ENCODE results near the gene PDPK1.
"Not testable (repeated sequence)": the region's sequence is repeated elsewhere in the genome, so short reads cannot be mapped to it uniquely, and the experiment has no call there.

PDPK1 gene

DNA sequence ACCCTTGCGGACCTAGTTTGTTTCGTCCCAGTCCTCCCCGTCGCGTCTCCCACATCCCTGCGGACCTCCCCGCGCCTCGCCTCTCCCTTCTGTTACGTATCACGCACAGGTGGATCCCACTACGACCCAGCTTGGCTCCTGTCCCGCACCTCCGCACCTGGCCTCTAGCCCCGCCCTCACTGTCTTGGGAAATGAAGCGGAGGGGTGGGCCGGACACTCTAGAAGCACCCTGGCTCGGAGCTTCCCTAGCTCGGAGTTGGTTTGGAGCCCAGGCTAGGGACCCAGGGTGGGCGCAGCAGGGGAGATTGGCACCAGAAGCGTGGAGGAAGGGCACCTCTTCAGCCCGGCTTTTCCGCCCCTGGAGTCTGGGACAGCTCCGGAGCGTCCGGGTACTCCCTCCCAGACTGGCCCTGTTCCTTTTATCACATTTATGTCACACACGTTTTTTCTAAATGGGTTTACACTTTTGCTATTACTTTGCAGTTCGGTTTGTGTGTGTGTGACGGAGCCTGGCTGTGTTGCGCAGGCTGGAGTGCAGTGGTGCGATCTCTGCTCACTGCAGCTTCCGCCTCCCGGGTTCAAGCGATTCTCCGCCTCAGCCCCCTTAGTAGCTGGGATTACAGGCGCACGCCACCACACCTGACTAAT lies 5.2 kb upstream of the PDPK1 start:
- TF ChIP-seq, protein P1, sequence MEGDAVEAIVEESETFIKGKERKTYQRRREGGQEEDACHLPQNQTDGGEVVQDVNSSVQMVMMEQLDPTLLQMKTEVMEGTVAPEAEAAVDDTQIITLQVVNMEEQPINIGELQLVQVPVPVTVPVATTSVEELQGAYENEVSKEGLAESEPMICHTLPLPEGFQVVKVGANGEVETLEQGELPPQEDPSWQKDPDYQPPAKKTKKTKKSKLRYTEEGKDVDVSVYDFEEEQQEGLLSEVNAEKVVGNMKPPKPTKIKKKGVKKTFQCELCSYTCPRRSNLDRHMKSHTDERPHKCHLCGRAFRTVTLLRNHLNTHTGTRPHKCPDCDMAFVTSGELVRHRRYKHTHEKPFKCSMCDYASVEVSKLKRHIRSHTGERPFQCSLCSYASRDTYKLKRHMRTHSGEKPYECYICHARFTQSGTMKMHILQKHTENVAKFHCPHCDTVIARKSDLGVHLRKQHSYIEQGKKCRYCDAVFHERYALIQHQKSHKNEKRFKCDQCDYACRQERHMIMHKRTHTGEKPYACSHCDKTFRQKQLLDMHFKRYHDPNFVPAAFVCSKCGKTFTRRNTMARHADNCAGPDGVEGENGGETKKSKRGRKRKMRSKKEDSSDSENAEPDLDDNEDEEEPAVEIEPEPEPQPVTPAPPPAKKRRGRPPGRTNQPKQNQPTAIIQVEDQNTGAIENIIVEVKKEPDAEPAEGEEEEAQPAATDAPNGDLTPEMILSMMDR (IDR thresholded peaks at IDR 0.05; ENCODE audit: control extremely low read depth, extremely low read depth, low read depth, missing control alignments) = no peak
- DNase-seq (ENCODE audit: extremely low spot score) = no peak
- ChIA-PET CTCF (interaction anchor here (1.3 kb wide), 1 partner anchor 13 kb away, joined by 3 read pairs; no protein-coding TSS in a partner anchor), POLR2A (interaction anchor here (0.6 to 1.3 kb wide), 6 partner anchors 10 to 1811 kb away, joined by 3 to 6 read pairs (median 4); partner anchors contain the start of gene AMDHD2)

DNA sequence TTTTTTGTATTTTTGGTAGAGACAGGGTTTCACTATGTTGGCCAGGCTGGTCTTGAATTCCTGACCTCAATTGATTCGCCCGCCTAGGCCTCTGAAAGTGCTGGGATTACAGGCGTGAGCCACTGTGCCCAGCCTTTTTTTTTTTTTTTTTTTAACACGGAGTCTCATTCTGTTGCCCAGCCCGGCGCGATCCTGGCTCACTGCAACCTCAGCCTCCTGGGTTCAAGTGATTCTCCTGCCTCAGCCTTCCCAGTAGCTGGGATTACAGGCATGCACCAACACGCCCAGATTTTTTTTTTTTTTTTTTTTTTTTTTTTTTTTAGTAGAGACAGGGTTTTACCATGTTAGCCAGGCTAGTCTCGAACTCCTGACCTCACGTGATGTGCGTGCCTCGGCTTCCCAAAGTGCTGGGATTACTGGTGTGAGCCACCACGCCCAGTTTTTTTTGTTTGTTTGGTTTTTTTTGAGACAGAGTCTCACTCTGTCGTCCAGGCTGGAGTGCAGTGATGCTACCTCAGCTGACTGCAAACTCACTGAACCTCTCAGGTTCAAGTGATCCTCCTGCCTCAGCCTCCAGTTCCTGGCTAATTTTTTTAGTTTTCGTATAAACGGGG lies 4.6 kb upstream of the PDPK1 start:
- POLR2A ChIA-PET = interaction anchor here (0.6 to 1.3 kb wide), 4 partner anchors 11 to 1810 kb away, joined by 3 to 6 read pairs (median 5); partner anchors contain the start of gene AMDHD2
- DNase-seq (ENCODE audit: extremely low spot score) = not testable (repeated sequence)
- CTCF ChIA-PET = interaction anchor here (1.3 kb wide), 1 partner anchor 12 kb away, joined by 3 read pairs; no protein-coding TSS in a partner anchor

DNA sequence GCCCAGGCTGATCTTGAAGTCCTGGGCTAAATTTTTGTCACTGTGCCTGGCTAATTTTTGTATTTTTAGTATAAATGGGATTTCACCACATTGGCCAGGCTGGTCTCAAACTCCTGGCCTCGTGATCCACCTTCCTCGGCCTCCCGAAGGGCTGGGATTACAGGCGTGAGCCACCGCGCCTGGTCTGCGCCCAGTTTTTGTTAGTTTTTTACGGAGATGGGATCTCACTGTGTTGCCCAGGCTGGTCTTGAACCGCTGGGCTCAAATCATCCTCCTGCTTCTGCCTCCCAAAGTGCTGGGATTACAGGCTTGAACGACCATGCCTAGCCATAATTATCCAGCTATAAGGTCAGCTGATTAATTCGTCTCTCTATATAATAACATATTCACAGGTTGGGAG lies 3.9 kb upstream of the PDPK1 start:
- POLR2A ChIA-PET = no interaction called here
- CTCF ChIA-PET = no interaction called here
- DNase-seq (ENCODE audit: extremely low spot score) = no peak
- TF ChIP-seq, protein P1 (IDR thresholded peaks at IDR 0.05; ENCODE audit: control extremely low read depth, extremely low read depth, low read depth, missing control alignments) = no peak

DNA sequence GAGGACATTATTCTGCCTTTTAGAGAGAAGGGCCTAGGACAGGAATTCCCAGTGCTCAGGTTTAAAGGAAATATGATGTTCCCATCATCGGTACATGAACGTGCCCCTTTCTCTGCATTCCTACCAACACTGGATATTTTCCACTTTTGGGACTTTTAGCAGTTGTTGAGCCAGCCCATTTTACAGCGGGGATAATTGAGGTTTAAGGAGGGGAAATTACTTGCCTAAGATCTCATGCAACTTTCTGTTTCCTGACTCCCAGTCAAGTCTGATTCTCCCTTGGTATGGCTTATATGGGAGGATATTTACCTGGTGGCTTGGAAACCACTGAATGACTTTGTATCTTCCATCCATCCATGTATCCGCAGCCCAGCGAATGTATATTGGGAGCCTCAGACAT lies 3.5 kb upstream of the PDPK1 start:
- DNase-seq (ENCODE audit: extremely low spot score); POLR2A ChIA-PET; CTCF ChIA-PET: not testable (repeated sequence)

DNA sequence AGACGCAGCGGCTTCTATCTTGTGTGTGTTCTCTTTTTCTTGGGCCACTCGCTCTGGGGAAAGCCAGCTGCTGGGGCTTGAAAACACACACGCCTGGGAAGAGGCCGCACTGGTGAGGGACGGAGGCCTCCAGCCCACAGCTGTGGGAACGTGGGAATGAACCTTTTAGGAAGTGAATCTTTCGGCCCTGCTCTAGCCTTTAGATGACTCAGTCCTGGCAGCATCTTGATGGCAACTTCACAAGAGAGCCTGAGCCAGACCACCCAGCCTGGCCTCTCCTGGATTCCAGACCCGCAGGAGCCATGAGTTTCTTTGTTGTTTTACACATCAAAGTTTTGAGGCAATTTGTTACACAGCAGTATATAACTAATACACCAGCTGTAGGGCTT lies 2.2 kb upstream of the PDPK1 start:
- no peak for DNase-seq (ENCODE audit: extremely low spot score)
- TF ChIP-seq, protein P1 (IDR thresholded peaks at IDR 0.05; ENCODE audit: control extremely low read depth, extremely low read depth, low read depth, missing control alignments) = no peak
- ChIA-PET POLR2A (no interaction called here), CTCF (no interaction called here)

DNA sequence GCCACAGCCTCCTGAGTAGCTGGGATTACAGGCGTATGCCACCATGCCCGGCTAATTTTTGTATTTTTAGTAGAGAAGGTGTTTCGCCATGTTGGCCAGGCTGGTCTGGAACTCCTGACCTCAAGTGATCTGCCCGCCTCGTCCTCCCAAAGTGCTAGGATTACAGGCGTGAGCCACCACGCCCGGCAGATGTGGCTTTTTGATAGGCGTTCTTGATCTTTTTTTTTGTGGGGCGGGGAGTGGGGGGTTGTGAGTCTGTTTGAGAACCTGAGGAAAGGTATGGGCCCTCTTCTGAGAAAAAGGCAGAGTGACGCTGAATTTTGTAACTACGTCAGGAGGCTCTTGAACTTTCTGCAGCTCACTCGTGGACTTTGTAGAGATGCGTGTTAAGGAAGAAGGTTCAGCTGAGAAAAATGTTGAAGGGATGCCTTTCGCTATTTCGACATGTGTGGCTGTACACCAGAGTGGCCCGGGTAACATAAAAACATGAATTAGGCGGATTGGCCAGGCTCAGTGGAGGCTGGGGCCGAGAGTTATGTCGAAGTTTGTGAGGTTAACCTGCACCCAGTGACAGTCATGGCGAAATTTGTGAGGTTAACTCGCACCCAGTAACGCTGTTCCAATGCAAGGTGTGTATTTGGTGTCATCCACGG lies 1.5 kb downstream of the PDPK1 start:
- DNase-seq (ENCODE audit: extremely low spot score); POLR2A ChIA-PET; CTCF ChIA-PET: not testable (repeated sequence)

DNA sequence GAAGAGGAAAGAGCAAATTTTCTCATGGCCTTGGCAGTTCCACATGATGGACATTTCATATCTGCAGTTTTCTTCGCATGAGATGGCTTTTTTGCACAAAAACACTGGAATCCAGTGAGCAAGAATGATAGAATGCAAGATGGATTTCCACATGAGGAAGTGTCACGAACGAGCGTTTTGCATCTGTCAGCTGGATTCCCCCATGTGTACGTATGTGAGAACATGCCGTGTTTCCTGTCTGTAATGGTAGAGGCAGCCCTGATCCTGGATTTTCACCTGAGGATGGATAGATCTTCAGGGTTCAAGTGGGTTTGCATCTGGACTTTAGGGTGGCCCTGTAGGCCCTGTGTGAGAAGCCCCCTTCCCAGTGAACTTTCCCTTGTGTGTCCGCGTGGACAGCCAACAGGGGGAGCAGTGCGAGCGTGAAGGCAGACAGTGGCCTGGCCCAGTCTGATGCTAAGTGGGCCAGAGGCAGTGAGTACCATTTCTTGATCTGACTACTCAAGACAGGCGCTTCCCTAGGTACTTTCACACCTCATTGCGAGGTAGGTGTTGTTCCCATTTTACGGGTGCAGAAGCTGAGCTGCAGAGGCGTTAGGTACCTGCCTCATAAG lies 2.1 kb downstream of the PDPK1 start:
- TF ChIP-seq, protein P1 (IDR thresholded peaks at IDR 0.05; ENCODE audit: control extremely low read depth, extremely low read depth, low read depth, missing control alignments) = peak; percentile 62
- DNase-seq (ENCODE audit: extremely low spot score); POLR2A ChIA-PET; CTCF ChIA-PET: not testable (repeated sequence)

DNA sequence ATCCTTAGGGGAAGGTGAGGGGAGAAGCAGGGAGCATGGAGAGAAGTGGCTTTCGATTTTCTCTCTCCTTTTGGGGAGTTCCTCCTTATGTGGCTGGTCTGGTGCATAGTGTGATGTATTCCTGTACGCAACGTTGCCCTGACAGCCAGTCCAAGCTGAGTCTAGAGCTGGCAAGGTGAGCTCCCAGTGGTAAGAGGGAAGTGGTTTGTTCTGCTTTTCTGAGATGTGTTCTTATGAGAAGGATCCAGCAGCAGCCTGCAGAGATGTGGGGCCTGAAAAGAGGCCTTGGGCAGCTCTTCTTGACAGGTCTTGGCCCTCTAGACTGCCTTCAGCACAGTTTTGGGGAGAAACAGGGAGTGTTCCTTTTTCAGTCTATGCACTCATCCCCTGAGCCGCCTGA lies 3.1 kb downstream of the PDPK1 start:
- DNase-seq (ENCODE audit: extremely low spot score); CTCF ChIA-PET; POLR2A ChIA-PET: not testable (repeated sequence)

DNA sequence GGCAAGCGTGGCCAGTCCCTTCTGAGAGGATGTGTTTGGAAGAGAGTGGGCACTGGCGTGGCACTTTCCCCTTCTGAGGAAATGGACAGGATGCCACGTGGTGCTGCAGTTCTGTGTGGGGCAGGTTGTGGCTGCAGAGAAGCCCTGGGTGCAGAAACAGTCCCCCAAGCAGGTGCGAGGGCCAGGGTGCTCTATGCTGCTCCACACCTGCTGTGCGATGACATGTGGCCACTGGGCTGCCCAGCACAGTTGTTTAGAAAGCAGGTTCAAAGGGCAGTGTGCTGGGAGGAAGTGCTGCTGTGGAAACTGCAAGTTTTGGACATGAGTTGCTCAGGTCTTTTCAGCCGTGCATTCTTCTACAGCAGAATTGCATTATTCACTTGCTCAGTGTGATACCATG lies 3.6 kb downstream of the PDPK1 start:
- POLR2A ChIA-PET; CTCF ChIA-PET; DNase-seq (ENCODE audit: extremely low spot score): not testable (repeated sequence)

DNA sequence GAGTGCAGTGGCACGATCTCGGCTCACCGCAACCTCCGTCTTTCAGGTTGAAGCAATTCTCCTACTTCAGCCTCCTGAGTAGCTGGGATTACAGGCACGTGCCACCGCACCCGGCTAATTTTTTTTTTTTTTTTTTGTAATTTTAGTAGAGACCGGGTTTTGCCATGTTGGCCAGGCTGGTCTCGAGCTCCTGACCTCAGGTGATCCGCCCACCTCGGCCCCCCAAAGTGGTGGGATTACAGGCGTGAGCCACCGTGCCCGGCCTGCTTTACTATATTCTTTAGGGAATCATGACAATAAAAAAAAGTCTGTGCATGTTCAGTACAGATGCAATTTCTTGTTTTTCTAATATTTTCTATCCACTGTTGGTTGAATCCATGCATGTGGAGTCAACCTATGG lies 6.0 kb downstream of the PDPK1 start:
- CTCF ChIA-PET = not testable (repeated sequence)

DNA sequence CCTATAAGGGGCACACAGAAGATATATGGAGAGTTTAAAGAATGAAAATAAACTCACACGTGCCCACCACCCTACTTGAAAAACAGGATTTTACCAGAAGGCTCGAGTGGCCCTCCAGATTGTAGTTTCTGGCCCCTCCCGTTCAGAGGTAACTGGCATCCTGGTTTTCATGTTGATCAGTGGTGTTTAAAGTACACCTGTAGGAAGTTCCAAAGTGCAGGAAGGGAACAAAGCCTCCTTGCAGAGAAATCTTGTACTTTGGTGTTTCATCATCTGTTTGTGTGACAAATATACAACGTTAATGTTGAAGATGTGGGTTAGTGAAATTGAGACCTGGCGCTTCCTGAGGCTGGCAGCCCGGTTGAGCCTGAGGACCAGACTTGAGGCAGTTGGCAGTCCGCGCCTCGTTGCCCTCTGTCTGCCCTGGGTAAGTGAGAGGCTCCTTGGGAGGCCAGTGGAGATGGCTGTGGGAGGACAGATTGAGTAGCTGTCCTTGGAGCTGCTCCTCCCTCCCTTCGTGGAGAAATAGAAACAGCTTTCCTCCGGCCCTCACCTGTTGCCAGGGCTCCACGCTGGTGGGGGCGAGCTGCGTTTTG lies 12.6 kb downstream of the PDPK1 start:
- POLR2A ChIA-PET; CTCF ChIA-PET; DNase-seq (ENCODE audit: extremely low spot score): not testable (repeated sequence)

More for the DNA sequence above, 6.0 kb downstream of the PDPK1 start:
- POLR2A ChIA-PET; DNase-seq (ENCODE audit: extremely low spot score): not testable (repeated sequence)

DNA sequence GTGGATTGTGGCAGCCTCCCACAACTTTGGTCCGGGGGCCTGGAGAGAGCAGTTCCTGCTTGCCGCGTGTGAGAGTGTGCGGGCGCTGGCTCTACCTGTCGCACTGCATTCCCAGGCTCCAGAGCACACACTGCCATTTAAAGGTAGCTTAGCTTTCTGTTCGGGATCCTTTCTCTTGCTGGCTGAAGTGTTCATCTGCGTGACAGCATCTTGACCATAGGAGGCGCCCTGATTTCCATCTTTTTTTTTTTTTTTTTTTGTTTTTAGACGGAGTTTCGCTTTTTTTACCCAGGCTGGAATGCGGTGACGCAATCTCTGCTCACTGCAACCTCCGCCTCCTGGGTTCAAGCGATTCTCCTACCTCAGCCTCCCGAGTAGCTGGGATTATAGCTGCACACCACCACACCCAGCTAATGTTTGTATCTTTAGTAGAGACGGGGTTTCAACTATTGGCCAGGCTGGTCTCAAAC lies 13.6 kb downstream of the PDPK1 start:
- CTCF ChIA-PET = interaction anchor here (0.6 kb wide), 1 partner anchor 432 kb away, joined by 4 read pairs; no protein-coding TSS in a partner anchor
- POLR2A ChIA-PET; DNase-seq (ENCODE audit: extremely low spot score): not testable (repeated sequence)

Data from GM10248 (cell line).